Panc1 (cell line): Measurements from ENCODE around the gene PXT1. TPM values are rescaled to one million over a fixed set of nuclear protein-coding genes. Genes with fewer than 3 reads are reported as not detected.

Source experiments
- ATAC-seq: fragments of 200-7000 bp; cut with Tn5 transposase; 2 replicates; pipeline ENCODE4 v1.9.1; 2020; ENCODE audit warnings: mild to moderate bottlenecking, moderate library complexity
- BruUV-seq: library from RNA; stranded (reverse); fragments of 400-500 nt; replicated peaks from 2 replicates; lab custom pipeline; 2021; lab: Mats Ljungman, UMichigan
- CTCF ChIA-PET: fragments of 300-600 bp; sonication (Branson Sonifier 250); formaldehyde crosslinking; loops from one replicate; lab custom pipeline; 2022; ENCODE audit warnings: antibody characterized with exemption; lab: Charles Lee
- POLR2A ChIA-PET: fragments of 300-600 bp; sonication (Branson Sonifier 250); formaldehyde crosslinking; loops from one replicate; lab custom pipeline; 2022; ENCODE audit warnings: antibody characterized with exemption; lab: Charles Lee
- DNase-seq: peaks from one replicate; pipeline ENCODE4 v3.0.0-alpha.2; 2010; ENCODE audit warnings: low read depth, low spot score
- H3K27ac ChIP-seq: 2 replicates; pipeline ENCODE4 v1.5.1; 2011; ENCODE audit warnings: mild to moderate bottlenecking, low read length, inconsistent platforms
- H3K27me3 ChIP-seq: fragments of 200-500 bp; sonication (Bioruptor generic); 2 replicates; pipeline ENCODE4 v1.6.0; 2014; ENCODE audit warnings: low read length, inconsistent platforms; ENCODE audit not compliant: control insufficient read depth, insufficient read depth
- H3K36me3 ChIP-seq: fragments of 200-500 bp; sonication (Bioruptor generic); 2 replicates; pipeline ENCODE4 v1.5.1; 2014; ENCODE audit warnings: inconsistent platforms, mild to moderate bottlenecking, low read length, moderate library complexity; ENCODE audit not compliant: control insufficient read depth, insufficient read depth
- H3K4me1 ChIP-seq: 2 replicates; pipeline ENCODE4 v1.5.1; 2011; ENCODE audit warnings: inconsistent platforms, mild to moderate bottlenecking, low read length, moderate library complexity; ENCODE audit not compliant: control insufficient read depth, insufficient read depth
- H3K4me3 ChIP-seq, 2 experiments: 2 replicates each; pipeline ENCODE4 v1.5.1; 2011 to 2012; ENCODE audit warnings: low read depth in 2 of 2, low read length in 2 of 2, mild to moderate bottlenecking in 2 of 2, inconsistent platforms in 1 of 2, moderate library complexity in 1 of 2
- H3K9me3 ChIP-seq: fragments of 200-500 bp; sonication (Bioruptor generic); 2 replicates; pipeline ENCODE4 v1.5.1; 2014; ENCODE audit warnings: low read depth, mild to moderate bottlenecking, inconsistent platforms, low read length, moderate library complexity; ENCODE audit not compliant: control insufficient read depth, insufficient read depth
- CTCF ChIP-seq: fragments of 450-650 bp; IDR thresholded peaks from 2 replicates; pipeline ENCODE4 v1.5.1; 2017; ENCODE audit warnings: mild to moderate bottlenecking
- POLR2AphosphoS5 ChIP-seq: IDR thresholded peaks from 2 replicates; pipeline ENCODE4 v1.6.1; 2012; ENCODE audit warnings: mild to moderate bottlenecking, low read depth, low read length, moderate library complexity
- REST ChIP-seq, 2 experiments: IDR thresholded peaks; 2 replicates each; pipeline ENCODE4 v1.6.1; 2011 to 2012; ENCODE audit warnings: low read depth in 2 of 2, control low read depth in 1 of 2, low read length in 1 of 2, mild to moderate bottlenecking in 1 of 2, moderate library complexity in 1 of 2; ENCODE audit not compliant: insufficient read depth in 1 of 2
- SIN3A ChIP-seq: IDR thresholded peaks from 2 replicates; pipeline ENCODE4 v1.6.1; 2012; ENCODE audit warnings: low read depth, mild to moderate bottlenecking, low read length, moderate library complexity, borderline replicate concordance; ENCODE audit not compliant: insufficient read depth
- TCF7L2 ChIP-seq: IDR thresholded peaks from 2 replicates; pipeline ENCODE4 v1.6.1; 2011; ENCODE audit warnings: mild to moderate bottlenecking, low read depth, low read length, inconsistent platforms
- in situ Hi-C: cut with HindIII; loops from 2 replicates; pipeline ENCODE4 v1.10.0; 2016; ENCODE audit warnings: low sequenced_read_pairs, low pct_unique_long_range_greater_than_20kb
- intact Hi-C: fragments of 100-400 bp; cut with micrococcal nuclease; formaldehyde crosslinking; loops from one replicate; pipeline ENCODE4 v1.10.0; 2022; ENCODE audit not compliant: unreplicated experiment
- total RNA-seq: library from RNA; stranded (reverse); gene quantifications from one replicate; pipeline ENCODE4 v1.2.1, GENCODE V29; 2021; ENCODE audit not compliant: unreplicated experiment

The PXT1 gene
- total RNA-seq, 1 experiment from 2014 or later: not detected

GRCh38 chr6:36380166-36380565 lies 62.5 kb downstream of the PXT1 start:
- TF ChIP-seq REST (IDR thresholded peaks at IDR 0.05; ENCODE audit: insufficient read depth in 1 of 2, low read depth in 2 of 2, low read length in 1 of 2): no peak
- no peak for TF ChIP-seq CTCF
- no peak for TF ChIP-seq TCF7L2
- TF ChIP-seq POLR2AphosphoS5: no peak
- TF ChIP-seq SIN3A: no peak
- no peak overlapping the region for H3K27ac ChIP-seq
- in situ Hi-C loops (no loop called here), intact Hi-C loops (no loop called here)
- no peaks in the 10 kb centered on the region for H3K4me1 ChIP-seq
- POLR2A ChIA-PET: no interaction called here
- no TSS peak for BruUV-seq
- H3K27me3 ChIP-seq: no peaks in the 10 kb centered on the region
- no peaks in the 10 kb centered on the region for H3K9me3 ChIP-seq
- H3K4me3 ChIP-seq: no peak overlapping the region
- DNase-seq: no peak
- ATAC-seq: no peak
- H3K36me3 ChIP-seq: no peaks in the 10 kb centered on the region
- CTCF ChIA-PET: no interaction called here

- TF ChIP-seq TCF7L2 (no peak), POLR2AphosphoS5 (no peak), CTCF (no peak), REST (IDR thresholded peaks at IDR 0.05; ENCODE audit: insufficient read depth in 1 of 2, low read depth in 2 of 2, low read length in 1 of 2) (no peak), SIN3A (no peak)
- Histone ChIP-seq H3K27ac (no peak overlapping the region), H3K9me3 (no peaks in the 10 kb centered on the region), H3K4me1 (no peaks in the 10 kb centered on the region), H3K27me3 (no peaks in the 10 kb centered on the region), H3K36me3 (no peaks in the 10 kb centered on the region), H3K4me3 (no peak overlapping the region)
- ChIA-PET POLR2A (no interaction called here), CTCF (no interaction called here)
- in situ Hi-C loops: no loop called here
- no TSS peak for BruUV-seq
- ATAC-seq (no peak), DNase-seq (no peak)
- intact Hi-C loops: no loop called here
Observed at GRCh38 chr6:36378936-36379335, 63.7 kb downstream of the PXT1 start.
